ENCODE measurements around the gene PLSCR1.

GRCh38 chr3:146498002-146498736, 46.2 kb downstream of the PLSCR1 start:
- TF ChIP-seq, protein P1, sequence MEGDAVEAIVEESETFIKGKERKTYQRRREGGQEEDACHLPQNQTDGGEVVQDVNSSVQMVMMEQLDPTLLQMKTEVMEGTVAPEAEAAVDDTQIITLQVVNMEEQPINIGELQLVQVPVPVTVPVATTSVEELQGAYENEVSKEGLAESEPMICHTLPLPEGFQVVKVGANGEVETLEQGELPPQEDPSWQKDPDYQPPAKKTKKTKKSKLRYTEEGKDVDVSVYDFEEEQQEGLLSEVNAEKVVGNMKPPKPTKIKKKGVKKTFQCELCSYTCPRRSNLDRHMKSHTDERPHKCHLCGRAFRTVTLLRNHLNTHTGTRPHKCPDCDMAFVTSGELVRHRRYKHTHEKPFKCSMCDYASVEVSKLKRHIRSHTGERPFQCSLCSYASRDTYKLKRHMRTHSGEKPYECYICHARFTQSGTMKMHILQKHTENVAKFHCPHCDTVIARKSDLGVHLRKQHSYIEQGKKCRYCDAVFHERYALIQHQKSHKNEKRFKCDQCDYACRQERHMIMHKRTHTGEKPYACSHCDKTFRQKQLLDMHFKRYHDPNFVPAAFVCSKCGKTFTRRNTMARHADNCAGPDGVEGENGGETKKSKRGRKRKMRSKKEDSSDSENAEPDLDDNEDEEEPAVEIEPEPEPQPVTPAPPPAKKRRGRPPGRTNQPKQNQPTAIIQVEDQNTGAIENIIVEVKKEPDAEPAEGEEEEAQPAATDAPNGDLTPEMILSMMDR (IDR thresholded peaks at IDR 0.05), result no peak
- TF ChIP-seq POLR2A (IDR thresholded peaks at IDR 0.05), result no peak
